ENCODE data around the gene SSC4D.
"Not testable (repeated sequence)": the region's sequence is repeated elsewhere in the genome, so short reads cannot be mapped to it uniquely, and the experiment has no call there.

- TF ChIP-seq, protein P1, sequence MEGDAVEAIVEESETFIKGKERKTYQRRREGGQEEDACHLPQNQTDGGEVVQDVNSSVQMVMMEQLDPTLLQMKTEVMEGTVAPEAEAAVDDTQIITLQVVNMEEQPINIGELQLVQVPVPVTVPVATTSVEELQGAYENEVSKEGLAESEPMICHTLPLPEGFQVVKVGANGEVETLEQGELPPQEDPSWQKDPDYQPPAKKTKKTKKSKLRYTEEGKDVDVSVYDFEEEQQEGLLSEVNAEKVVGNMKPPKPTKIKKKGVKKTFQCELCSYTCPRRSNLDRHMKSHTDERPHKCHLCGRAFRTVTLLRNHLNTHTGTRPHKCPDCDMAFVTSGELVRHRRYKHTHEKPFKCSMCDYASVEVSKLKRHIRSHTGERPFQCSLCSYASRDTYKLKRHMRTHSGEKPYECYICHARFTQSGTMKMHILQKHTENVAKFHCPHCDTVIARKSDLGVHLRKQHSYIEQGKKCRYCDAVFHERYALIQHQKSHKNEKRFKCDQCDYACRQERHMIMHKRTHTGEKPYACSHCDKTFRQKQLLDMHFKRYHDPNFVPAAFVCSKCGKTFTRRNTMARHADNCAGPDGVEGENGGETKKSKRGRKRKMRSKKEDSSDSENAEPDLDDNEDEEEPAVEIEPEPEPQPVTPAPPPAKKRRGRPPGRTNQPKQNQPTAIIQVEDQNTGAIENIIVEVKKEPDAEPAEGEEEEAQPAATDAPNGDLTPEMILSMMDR (conservative IDR thresholded peaks at IDR 0.05; ENCODE audit: low read length) = not testable (repeated sequence)
- not testable (repeated sequence) for TF ChIP-seq EZH2phosphoT487 (IDR thresholded peaks at IDR 0.05; ENCODE audit: borderline replicate concordance, low read depth, low read length)
These were observed 33.4 kb upstream of the SSC4D start for GRCh38 chr7:76442664-76443446.
